Right atrium auricular region (tissue), 2 donors: ENCODE results near the gene GLE1. TPM values are rescaled to one million over a fixed set of nuclear protein-coding genes. Genes with fewer than 3 reads are reported as not detected.

ENCODE experiments used
- DNase-seq: peaks from one replicate; pipeline ENCODE4 v3.0.0-alpha.2; 2019; ENCODE audit warnings: low spot score
- H3K27ac ChIP-seq, 2 donors: fragments of 200-600 bp; sonication (generic); 1 replicate in 1 of 2; 2 replicates in 1 of 2; pipeline ENCODE4 v1.5.1; 2016 to 2019
- H3K27me3 ChIP-seq, 2 donors: fragments of 200-600 bp; sonication (generic); one replicate each; pipeline versions ENCODE4 v1.5.1 to v1.6.0; 2017 to 2019
- H3K36me3 ChIP-seq: fragments of 200-600 bp; sonication (generic); one replicate; pipeline ENCODE4 v1.5.1; 2016
- H3K4me1 ChIP-seq, 2 donors: fragments of 200-600 bp; sonication (generic); one replicate each; pipeline versions ENCODE4 v1.5.1 to v1.6.0; 2017 to 2019
- H3K4me3 ChIP-seq, 2 donors: fragments of 200-600 bp; sonication (generic); 1 replicate in 1 of 2; 2 replicates in 1 of 2; pipeline ENCODE4 v1.5.1; 2017 to 2019; ENCODE audit warnings: mild to moderate bottlenecking in 1 of 2, moderate library complexity in 1 of 2
- H3K9me3 ChIP-seq, 2 donors: fragments of 200-600 bp; sonication (generic); one replicate each; pipeline ENCODE4 v1.5.1; 2019
- CTCF ChIP-seq, 2 donors: fragments of 200-600 bp; sonication (generic); IDR thresholded peaks; one replicate each; pipeline ENCODE4 v1.5.1; 2019; ENCODE audit warnings: antibody characterized with exemption in 2 of 2
- total RNA-seq, 2 donors: library from RNA; depleted of rRNA; stranded (reverse); fragments of >200 nt; gene quantifications; one replicate each; pipeline ENCODE4 v1.1.0, GENCODE V29; 2016

GLE1 gene
- total RNA-seq, 2 donors from 2014 or later, result 14.4 to 18.1 TPM

- H3K9me3 ChIP-seq, result no peaks in the 10 kb centered on the region
- no peaks in the 10 kb centered on the region for H3K36me3 ChIP-seq
- no peaks in the 10 kb centered on the region for H3K27me3 ChIP-seq
- no peak for TF ChIP-seq CTCF (IDR thresholded peaks at IDR 0.05)
- H3K27ac ChIP-seq, result peak overlapping the region; percentile 99
- DNase-seq, result peak; percentile 85
- peaks cover 0 to 82% of the 10 kb centered on the region in 2 donors for H3K4me1 ChIP-seq
- H3K4me3 ChIP-seq, result peak overlapping the region; percentile 97 to 99
Measured at GRCh38 chr9:128554155-128554862, 49.8 kb downstream of the GLE1 start.

GRCh38 chr9:128555180-128555721, 50.7 kb downstream of the GLE1 start:
- H3K36me3 ChIP-seq, result no peaks in the 10 kb centered on the region
- peak overlapping the region; percentile 97 to 99 for H3K4me3 ChIP-seq
- peaks cover 0 to 82% of the 10 kb centered on the region in 2 donors for H3K4me1 ChIP-seq
- no peak for TF ChIP-seq CTCF (IDR thresholded peaks at IDR 0.05)
- no peak for DNase-seq
- peak overlapping the region; percentile 99 for H3K27ac ChIP-seq
- H3K27me3 ChIP-seq, result no peaks in the 10 kb centered on the region
- no peaks in the 10 kb centered on the region for H3K9me3 ChIP-seq

- Histone ChIP-seq H3K4me1 (peaks cover 0 to 82% of the 10 kb centered on the region in 2 donors), H3K27ac (peak overlapping the region; percentile 1 to 37), H3K4me3 (no peak overlapping the region)
Measured at GRCh38 chr9:128556276-128556675, 51.8 kb downstream of the GLE1 start.

GRCh38 chr9:128556926-128557634, 52.6 kb downstream of the GLE1 start:
- TF ChIP-seq CTCF (IDR thresholded peaks at IDR 0.05), result no peak
- Histone ChIP-seq H3K36me3 (peaks cover under 1% of the 10 kb centered on the region), H3K27ac (peak overlapping the region; percentile 1 to 55), H3K4me1 (peaks cover 0 to 79% of the 10 kb centered on the region in 2 donors), H3K4me3 (no peak overlapping the region), H3K27me3 (no peaks in the 10 kb centered on the region), H3K9me3 (no peaks in the 10 kb centered on the region)
- DNase-seq, result no peak

More at GRCh38 chr9:128556276-128556675, 51.8 kb downstream of the GLE1 start:
- H3K36me3 ChIP-seq, result no peaks in the 10 kb centered on the region
- no peak for TF ChIP-seq CTCF (IDR thresholded peaks at IDR 0.05)
- no peaks in the 10 kb centered on the region for H3K9me3 ChIP-seq
- DNase-seq, result no peak
- H3K27me3 ChIP-seq, result no peaks in the 10 kb centered on the region

GRCh38 chr9:128558431-128559310, 54.2 kb downstream of the GLE1 start:
- DNase-seq, result peak; percentile 89
- TF ChIP-seq CTCF (IDR thresholded peaks at IDR 0.05), result no peak

More at GRCh38 chr9:128558431-128559310, 54.2 kb downstream of the GLE1 start:
- Histone ChIP-seq H3K27ac (peak overlapping the region; percentile 76 to 82), H3K27me3 (no peaks in the 10 kb centered on the region), H3K9me3 (no peaks in the 10 kb centered on the region), H3K36me3 (peaks cover 5% of the 10 kb centered on the region), H3K4me3 (peak overlapping the region in 1 of 2 donors; percentile 9), H3K4me1 (peaks cover 0 to 86% of the 10 kb centered on the region in 2 donors)
